Stimulated activated CD4-positive, alpha-beta T cell treated with anti-CD3 and anti-CD28 coated beads, Interleukin-12 subunit alpha, Interleukin-12 subunit beta, amount 100 ng/mL, for 48 hours (primary cell): ENCODE measurements around the gene LATS2.

Experiments
- DNase-seq, 3 donors: peaks; one replicate each; pipeline ENCODE4 v3.0.0-alpha.2; 2020; ENCODE audit warnings: low read depth in 2 of 3, low spot score in 1 of 3

The LATS2 gene

GRCh38 chr13:21048901-21049698, 12.3 kb downstream of the LATS2 start:
- no peak for DNase-seq

GRCh38 chr13:21047591-21048282, 13.6 kb downstream of the LATS2 start:
- DNase-seq, result no peak

GRCh38 chr13:21047087-21047486, 14.3 kb downstream of the LATS2 start:
- DNase-seq, result no peak

GRCh38 chr13:21046203-21046602, 15.2 kb downstream of the LATS2 start:
- DNase-seq, result no peak

- no peak for DNase-seq
These were observed 16.3 kb downstream of the LATS2 start for GRCh38 chr13:21045100-21045499.

- DNase-seq, result no peak
These were observed 17.5 kb downstream of the LATS2 start for GRCh38 chr13:21043898-21044297.

GRCh38 chr13:21040120-21040826, 21.1 kb downstream of the LATS2 start:
- DNase-seq, result no peak

- no peak for DNase-seq
These were observed 22.1 kb downstream of the LATS2 start for GRCh38 chr13:21039097-21039800.

- no peak for DNase-seq
These were observed 23.7 kb downstream of the LATS2 start for GRCh38 chr13:21037656-21038055.

- DNase-seq, result no peak
These were observed 25.9 kb downstream of the LATS2 start for GRCh38 chr13:21035498-21035897.

- no peak for DNase-seq
These were observed 26.7 kb downstream of the LATS2 start for GRCh38 chr13:21034603-21035191.

- no peak for DNase-seq
These were observed 27.4 kb downstream of the LATS2 start for GRCh38 chr13:21033856-21034602.

GRCh38 chr13:21033212-21033840, 28.1 kb downstream of the LATS2 start:
- DNase-seq, result no peak

GRCh38 chr13:21032656-21033055, 28.7 kb downstream of the LATS2 start:
- no peak for DNase-seq

- DNase-seq, result no peak
These were observed 29.7 kb downstream of the LATS2 start for GRCh38 chr13:21031594-21032275.

- no peak for DNase-seq
These were observed 35.8 kb downstream of the LATS2 start for GRCh38 chr13:21025539-21025938.

- DNase-seq, result no peak
These were observed 39.1 kb downstream of the LATS2 start for GRCh38 chr13:21022056-21022979.

- no peak for DNase-seq
These were observed 40.8 kb downstream of the LATS2 start for GRCh38 chr13:21020581-21020980.
